Hepatocyte (in vitro differentiated cells): ENCODE results near the gene MPIG6B. TPM values are rescaled to one million over a fixed set of nuclear protein-coding genes. Genes with fewer than 3 reads are reported as not detected.
A peak's percentile ranks its signal among the peaks of the same experiment; 100 is the strongest.

Experiments
- DNase-seq: peaks from one replicate; pipeline ENCODE4 v3.0.0-alpha.2; 2016; ENCODE audit warnings: low spot score
- H2AFZ ChIP-seq: fragments of 200-600 bp; sonication (generic); 2 replicates; pipeline ENCODE4 v1.6.0; 2016; ENCODE audit warnings: antibody characterized with exemption, mild to moderate bottlenecking
- H3K27ac ChIP-seq: fragments of 200-600 bp; sonication (generic); 2 replicates; pipeline ENCODE4 v1.5.1; 2016; ENCODE audit warnings: mild to moderate bottlenecking
- H3K27me3 ChIP-seq: fragments of 200-600 bp; sonication (generic); 2 replicates; pipeline ENCODE4 v1.6.1; 2016
- H3K36me3 ChIP-seq: fragments of 200-600 bp; sonication (generic); replicated peaks from 2 replicates; pipeline ENCODE4 v1.5.1; 2016; ENCODE audit warnings: low read depth; ENCODE audit not compliant: insufficient read depth
- H3K4me1 ChIP-seq: fragments of 200-600 bp; sonication (generic); 2 replicates; pipeline ENCODE4 v1.5.1; 2016; ENCODE audit warnings: mild to moderate bottlenecking, moderate library complexity; ENCODE audit not compliant: insufficient read depth
- H3K4me2 ChIP-seq: fragments of 200-600 bp; sonication (generic); 2 replicates; pipeline ENCODE4 v1.6.0; 2016
- H3K4me3 ChIP-seq: fragments of 200-600 bp; sonication (generic); 2 replicates; pipeline ENCODE4 v1.5.1; 2016; ENCODE audit warnings: mild to moderate bottlenecking
- H3K79me2 ChIP-seq: fragments of 200-600 bp; sonication (generic); 2 replicates; pipeline ENCODE4 v1.6.0; 2017; ENCODE audit warnings: mild to moderate bottlenecking
- H3K9me2 ChIP-seq: fragments of 200-600 bp; sonication (generic); replicated peaks from 2 replicates; pipeline ENCODE4 v1.6.0; 2017; ENCODE audit warnings: mild to moderate bottlenecking; ENCODE audit not compliant: insufficient read depth
- H3K9me3 ChIP-seq: fragments of 200-600 bp; sonication (generic); 2 replicates; pipeline ENCODE4 v1.5.1; 2016; ENCODE audit warnings: low read depth, mild to moderate bottlenecking
- H4K20me1 ChIP-seq: fragments of 200-600 bp; sonication (generic); 2 replicates; pipeline ENCODE4 v1.6.0; 2016; ENCODE audit warnings: mild to moderate bottlenecking; ENCODE audit not compliant: insufficient read depth, poor library complexity, severe bottlenecking
- EZH2 ChIP-seq: fragments of 200-600 bp; sonication (generic); IDR thresholded peaks from 2 replicates; pipeline ENCODE4 v1.6.1; 2016; ENCODE audit warnings: antibody characterized with exemption, mild to moderate bottlenecking, borderline replicate concordance
- EZH2phosphoT487 ChIP-seq: fragments of 200-600 bp; sonication (generic); IDR thresholded peaks from one replicate; pipeline ENCODE4 v1.6.1; 2018; ENCODE audit warnings: antibody characterized with exemption, mild to moderate bottlenecking, low read depth, moderate library complexity; ENCODE audit not compliant: unreplicated experiment, severe bottlenecking
- WGBS: methylation state at CpG from one replicate; pipeline ENCODE4 v1.1.6; 2016; ENCODE audit warnings: low lambda C conversion rate; ENCODE audit errors: missing lambda C conversion rate; 5-methylcytosine and 5-hydroxymethylcytosine counted together
- polyA plus RNA-seq: library from polyadenylated mRNA; unstranded; fragments of >200 nt; fragmentation: Nextera tagmentation; extraction: Ambion mirVana; gene quantifications from 2 replicates; pipeline ENCODE4 v1.2.1, GENCODE V29; 2016
- total RNA-seq: library from RNA; depleted of rRNA; stranded (reverse); fragments of >200 nt; gene quantifications from 2 replicates; pipeline ENCODE4 v1.2.3, GENCODE V29; 2014
- TF ChIP-seq, protein P1 (sequence below): fragments of 200-600 bp; sonication (generic); IDR thresholded peaks from 2 replicates; pipeline ENCODE4 v1.5.1; 2016; ENCODE audit warnings: antibody characterized with exemption, mild to moderate bottlenecking; ENCODE audit not compliant: poor library complexity

The MPIG6B gene
- total and polyA plus RNA-seq, 2 experiments from 2014 or later, result not detected

DNA sequence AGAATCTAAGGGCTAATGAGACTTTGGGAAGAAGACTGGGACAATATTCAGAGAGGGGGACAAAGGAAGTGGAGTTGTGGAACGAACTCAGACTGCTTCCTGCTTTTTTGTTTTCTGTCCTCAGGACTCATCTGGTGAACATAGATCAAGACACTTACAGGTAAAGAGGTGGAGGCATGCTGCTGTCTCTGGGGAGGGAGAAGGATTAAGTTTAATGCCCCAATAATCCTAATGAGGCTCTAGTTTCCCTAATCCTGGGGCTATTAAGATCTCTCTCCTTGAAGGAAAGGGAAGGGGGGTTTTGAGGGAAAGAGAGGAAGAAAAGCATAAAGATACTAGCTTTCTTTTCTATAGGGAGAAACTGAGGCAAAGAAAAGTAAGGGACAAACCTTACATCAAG is 21.2 kb downstream of the MPIG6B start:
- no peaks in the 10 kb centered on the region for H4K20me1 ChIP-seq
- H2AFZ ChIP-seq, result no peak overlapping the region
- no peak overlapping the region for H3K4me3 ChIP-seq
- 42% methylated on average over 1 of the region's 1 CpG for WGBS
- H3K9me2 ChIP-seq, result no peaks in the 10 kb centered on the region
- H3K27me3 ChIP-seq, result no peaks in the 10 kb centered on the region
- peaks cover 6% of the 10 kb centered on the region for H3K4me1 ChIP-seq
- no peaks in the 10 kb centered on the region for H3K36me3 ChIP-seq
- no peaks in the 10 kb centered on the region for H3K79me2 ChIP-seq
- no peaks in the 10 kb centered on the region for H3K9me3 ChIP-seq
- no peak overlapping the region for H3K27ac ChIP-seq
- DNase-seq, result no peak
- TF ChIP-seq EZH2phosphoT487 (no peak), EZH2 (no peak)
- TF ChIP-seq, protein P1, sequence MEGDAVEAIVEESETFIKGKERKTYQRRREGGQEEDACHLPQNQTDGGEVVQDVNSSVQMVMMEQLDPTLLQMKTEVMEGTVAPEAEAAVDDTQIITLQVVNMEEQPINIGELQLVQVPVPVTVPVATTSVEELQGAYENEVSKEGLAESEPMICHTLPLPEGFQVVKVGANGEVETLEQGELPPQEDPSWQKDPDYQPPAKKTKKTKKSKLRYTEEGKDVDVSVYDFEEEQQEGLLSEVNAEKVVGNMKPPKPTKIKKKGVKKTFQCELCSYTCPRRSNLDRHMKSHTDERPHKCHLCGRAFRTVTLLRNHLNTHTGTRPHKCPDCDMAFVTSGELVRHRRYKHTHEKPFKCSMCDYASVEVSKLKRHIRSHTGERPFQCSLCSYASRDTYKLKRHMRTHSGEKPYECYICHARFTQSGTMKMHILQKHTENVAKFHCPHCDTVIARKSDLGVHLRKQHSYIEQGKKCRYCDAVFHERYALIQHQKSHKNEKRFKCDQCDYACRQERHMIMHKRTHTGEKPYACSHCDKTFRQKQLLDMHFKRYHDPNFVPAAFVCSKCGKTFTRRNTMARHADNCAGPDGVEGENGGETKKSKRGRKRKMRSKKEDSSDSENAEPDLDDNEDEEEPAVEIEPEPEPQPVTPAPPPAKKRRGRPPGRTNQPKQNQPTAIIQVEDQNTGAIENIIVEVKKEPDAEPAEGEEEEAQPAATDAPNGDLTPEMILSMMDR, result no peak
- no peak overlapping the region for H3K4me2 ChIP-seq

DNA sequence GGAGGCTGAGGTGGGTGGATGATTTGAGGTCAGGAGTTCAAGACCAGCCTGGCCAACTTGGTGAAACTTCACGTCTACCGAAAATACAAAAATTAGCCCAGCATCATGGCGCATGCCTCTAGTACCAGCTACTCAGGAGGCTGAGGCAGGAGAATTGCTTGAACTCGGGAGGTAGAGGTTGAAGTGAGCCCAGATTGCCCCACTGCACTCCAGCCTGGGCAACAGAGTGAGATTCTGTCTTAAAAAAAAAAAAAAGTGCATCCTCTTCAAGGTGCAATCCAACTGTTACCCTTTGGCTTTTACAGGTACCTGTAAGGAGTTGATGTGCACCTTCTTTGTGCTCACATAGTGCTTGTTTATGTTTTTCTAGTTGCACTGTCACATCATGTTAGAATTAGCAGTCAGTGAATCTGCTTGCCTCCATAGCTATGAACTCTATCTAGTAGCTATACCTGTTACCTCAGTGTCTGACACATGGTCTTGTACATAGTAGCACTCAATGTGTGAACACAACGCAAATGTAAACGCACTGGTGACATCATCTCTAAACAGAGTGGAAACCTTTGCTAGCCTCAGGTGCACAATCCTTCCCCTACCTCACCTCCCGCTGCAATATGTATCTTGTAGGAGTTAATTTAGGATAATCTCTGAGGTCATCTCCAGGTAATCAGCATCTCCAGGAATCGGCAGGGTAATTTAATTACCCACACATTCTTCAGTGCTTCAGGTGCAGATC is 26.3 kb downstream of the MPIG6B start:
- Histone ChIP-seq H3K27me3 (no peaks in the 10 kb centered on the region), H3K27ac (no peak overlapping the region), H3K36me3 (no peaks in the 10 kb centered on the region), H4K20me1 (no peaks in the 10 kb centered on the region), H3K79me2 (no peaks in the 10 kb centered on the region), H3K4me2 (no peak overlapping the region), H3K9me2 (no peaks in the 10 kb centered on the region), H3K4me3 (no peak overlapping the region), H2AFZ (no peak overlapping the region), H3K4me1 (no peaks in the 10 kb centered on the region), H3K9me3 (no peaks in the 10 kb centered on the region)
- DNase-seq, result peak; percentile 25
- TF ChIP-seq, protein P1, result no peak
- TF ChIP-seq EZH2phosphoT487 (no peak), EZH2 (no peak)
- 82% methylated on average over 8 of the region's 8 CpGs for WGBS

DNA sequence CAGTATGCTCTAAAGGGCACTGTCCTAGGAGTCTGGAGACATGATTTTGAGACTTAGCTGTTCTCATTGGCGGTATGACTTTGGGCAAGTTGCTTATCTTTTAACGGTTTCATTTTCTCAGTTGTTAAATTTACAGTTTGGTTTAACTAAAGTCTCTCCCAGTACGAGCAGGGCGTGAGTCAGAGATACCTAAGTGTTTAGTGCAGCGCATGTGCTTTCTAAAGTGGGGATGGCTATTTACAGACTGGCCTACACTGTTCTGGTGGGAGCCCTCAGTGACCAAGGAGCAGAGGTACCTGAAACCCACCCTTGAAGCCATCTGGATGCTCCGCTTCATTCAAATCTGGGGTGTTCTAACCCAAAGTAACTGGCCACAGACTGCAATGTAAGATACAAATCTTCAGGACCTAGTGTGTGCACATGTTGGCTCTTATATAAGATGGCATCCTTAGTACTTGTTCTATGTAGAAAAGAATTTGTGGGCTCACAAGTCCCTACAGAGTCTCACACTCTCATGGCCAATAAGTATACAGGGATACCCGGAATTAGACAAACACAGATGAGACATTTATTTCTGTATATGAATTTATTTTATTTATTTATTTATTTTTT is 27.3 kb downstream of the MPIG6B start:
- Histone ChIP-seq H3K4me1 (no peaks in the 10 kb centered on the region), H3K27me3 (no peaks in the 10 kb centered on the region), H2AFZ (no peak overlapping the region), H3K79me2 (no peaks in the 10 kb centered on the region), H3K9me3 (no peaks in the 10 kb centered on the region), H3K36me3 (no peaks in the 10 kb centered on the region), H3K4me2 (no peak overlapping the region), H4K20me1 (no peaks in the 10 kb centered on the region), H3K4me3 (no peak overlapping the region), H3K27ac (no peak overlapping the region), H3K9me2 (no peaks in the 10 kb centered on the region)
- 79% methylated on average over 7 of the region's 7 CpGs for WGBS
- TF ChIP-seq EZH2, result no peak
- TF ChIP-seq EZH2phosphoT487, result no peak
- TF ChIP-seq, protein P1, result no peak
- DNase-seq, result no peak
